ENCODE measurements around the gene MBP.

GRCh38 chr18:77145364-77145901 lies 12.8 kb upstream of the MBP start:
- no peak for TF ChIP-seq POLR2A (IDR thresholded peaks at IDR 0.05; ENCODE audit: extremely low read depth, insufficient read length)
- TF ChIP-seq CTCF (IDR thresholded peaks at IDR 0.05; ENCODE audit: low read depth, low read length): no peak
- no peak for TF ChIP-seq MYC (IDR thresholded peaks at IDR 0.05; ENCODE audit: low read depth, low read length)
